HG02973 (cell line): ENCODE measurements around the gene SNAP23.
"Not testable (repeated sequence)": the region's sequence is repeated elsewhere in the genome, so short reads cannot be mapped to it uniquely, and the experiment has no call there.

Source experiments
- ATAC-seq: cut with Tn5 transposase; IDR thresholded peaks from one replicate; pipeline ENCODE4 v1.9.1; 2021; ENCODE audit warnings: moderate library complexity; ENCODE audit not compliant: unreplicated experiment

Gene SNAP23

DNA sequence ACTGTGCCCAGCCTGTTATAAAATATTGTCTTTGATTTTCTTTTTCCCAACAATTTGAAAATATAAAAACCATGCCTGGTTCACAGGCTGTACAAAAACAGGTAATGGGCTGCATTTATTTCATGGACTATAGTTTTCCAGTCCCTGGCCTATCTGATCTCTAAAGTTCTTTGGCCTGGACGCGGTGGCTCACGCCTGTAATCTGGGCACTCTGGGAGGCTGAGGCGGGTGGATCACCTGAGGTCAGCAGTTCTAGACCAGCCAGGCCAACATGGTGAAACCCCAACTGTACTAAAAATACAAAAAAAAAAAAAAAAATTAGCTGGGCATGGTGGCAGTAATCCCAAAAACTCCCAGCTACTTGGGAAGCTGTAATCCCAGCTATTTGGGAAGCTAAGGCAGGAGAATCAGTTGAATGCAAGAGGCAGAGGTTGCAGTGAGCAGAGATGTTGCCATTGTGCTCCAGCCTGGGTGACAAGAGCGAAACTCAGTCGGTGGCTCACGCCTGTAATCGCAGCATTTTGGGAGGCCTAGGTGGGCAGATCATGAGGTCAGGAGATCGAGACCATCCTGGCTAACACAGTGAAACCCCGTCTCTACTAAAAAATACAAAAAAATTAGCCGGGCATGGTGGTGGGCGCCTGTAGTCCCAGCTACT is 61.2 kb downstream of the SNAP23 start:
- ATAC-seq, result not testable (repeated sequence)

GRCh38 chr15:42558739-42559138 is 63.3 kb downstream of the SNAP23 start:
- no peak for ATAC-seq

- ATAC-seq, result peak; percentile 85
Observed at GRCh38 chr15:42575188-42576039, 80.0 kb downstream of the SNAP23 start, which contains the start of gene STARD9. STARD9 (plus strand) TSS chr15:42575606; CDS start chr15:42575716, 110 bp downstream.

GRCh38 chr15:42576040-42576594 is 80.7 kb downstream of the SNAP23 start:
- no peak for ATAC-seq

DNA sequence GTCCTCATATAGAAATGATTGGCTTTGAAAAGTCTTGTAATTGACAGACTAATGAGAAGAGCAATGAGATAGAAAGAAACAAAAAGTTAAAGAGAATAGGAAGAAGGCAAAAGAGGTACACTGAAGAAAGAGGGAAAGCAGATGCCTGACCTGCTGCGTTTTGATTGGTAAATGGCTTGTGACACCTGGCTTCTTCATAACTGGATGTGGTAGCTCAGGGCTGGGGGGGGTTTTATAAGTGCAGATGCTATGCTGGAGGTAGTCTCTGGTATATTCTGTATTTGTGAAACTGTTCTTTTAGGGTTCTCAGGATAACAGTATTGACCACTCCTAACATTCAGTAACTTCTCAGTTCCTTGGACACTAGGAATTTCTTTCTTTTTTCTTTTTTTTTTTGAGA is 81.3 kb downstream of the SNAP23 start:
- no peak for ATAC-seq

GRCh38 chr15:42577514-42578031 is 82.1 kb downstream of the SNAP23 start:
- ATAC-seq, result no peak

- no peak for ATAC-seq
Observed at GRCh38 chr15:42578984-42579537, 83.6 kb downstream of the SNAP23 start.

DNA sequence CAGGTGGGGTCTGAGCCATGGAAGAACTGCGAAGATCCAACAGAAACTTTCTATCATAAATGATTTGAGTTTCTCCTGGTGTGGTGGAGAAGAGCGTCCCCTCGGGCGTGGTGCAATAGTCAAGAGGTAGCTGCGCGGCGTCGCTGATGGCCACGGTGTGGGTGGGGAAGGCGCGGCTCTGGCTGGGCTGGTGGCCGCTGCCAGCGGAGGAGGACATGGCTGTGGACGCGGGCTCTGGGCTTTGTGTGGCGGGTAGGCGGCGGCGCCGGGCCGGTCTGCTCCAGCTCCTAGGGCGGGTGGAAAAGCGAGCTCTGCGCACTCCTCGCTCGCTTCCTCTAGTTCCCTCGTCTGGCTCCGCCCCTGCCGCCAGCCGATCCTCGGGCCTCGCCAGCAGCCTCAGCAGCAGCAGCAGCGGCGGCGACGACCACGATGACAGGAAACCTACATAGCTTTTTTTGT is 85.9 kb downstream of the SNAP23 start:
- peak; percentile 64 for ATAC-seq
